ENCODE data around the gene CLIP3.

Gene CLIP3

DNA sequence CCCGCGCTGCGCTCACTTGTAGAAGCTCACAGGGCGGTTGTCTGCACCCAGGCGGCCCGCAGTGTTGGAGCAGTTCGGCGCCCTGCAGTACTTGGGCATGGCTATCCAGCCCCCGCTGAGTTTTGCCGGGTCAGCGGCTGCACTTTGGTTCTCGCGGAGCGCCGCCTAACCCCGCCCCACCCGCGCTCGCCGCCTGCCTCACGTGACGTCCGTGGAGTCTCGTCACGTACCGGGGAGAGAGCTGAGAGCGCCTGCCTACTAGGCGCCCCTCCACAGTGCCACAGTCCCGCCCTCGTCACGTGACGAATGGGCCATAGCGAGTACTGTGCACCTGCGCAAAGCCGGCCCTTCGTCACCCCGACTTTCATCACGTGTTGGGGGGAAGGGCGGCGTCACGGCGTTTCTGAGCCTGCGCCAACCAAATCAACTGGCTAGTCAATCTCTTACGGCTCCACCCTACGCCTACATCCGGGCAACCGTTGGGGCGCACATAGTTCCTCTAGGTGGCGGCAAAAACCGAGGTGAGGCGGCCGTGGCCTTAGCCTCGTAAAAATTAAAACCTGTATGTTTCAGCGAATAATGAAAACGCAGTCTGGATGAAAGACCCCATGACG, 21.6 kb upstream of the CLIP3 start, which contains the start of gene THAP8:
Gene THAP8, minus strand, starts transcription at position 167 of the 614 bp plus-strand sequence. Its CDS starts 68 bp downstream, at position 99.
- no peaks in the 10 kb centered on the region for H3K9me3 ChIP-seq (ENCODE audit: insufficient read depth, low read length)
- H3K4me3 ChIP-seq (ENCODE audit: low read length) = peak within 1 kb of the TSS; percentile 87
- H3K9ac ChIP-seq (ENCODE audit: low read length) = peak within 1 kb of the TSS; percentile 73
- H3K4me2 ChIP-seq (ENCODE audit: low read length) = peak within 1 kb of the TSS; percentile 99
- peak within 1 kb of the TSS; percentile 91 for H2AFZ ChIP-seq (ENCODE audit: low read depth, low read length)
- H3K4me1 ChIP-seq (ENCODE audit: low read length) = peaks cover 8% of the 10 kb centered on the region
- H3K27ac ChIP-seq (ENCODE audit: low read length) = peak within 1 kb of the TSS; percentile 84
- peaks cover 30% of the 10 kb centered on the region for H3K79me2 ChIP-seq (ENCODE audit: low read length)
- no peaks in the 10 kb centered on the region for H3K27me3 ChIP-seq (ENCODE audit: low read depth, low read length)
- H4K20me1 ChIP-seq (ENCODE audit: insufficient read depth, low read length) = no peaks in the 10 kb centered on the region
- TF ChIP-seq, protein P1, sequence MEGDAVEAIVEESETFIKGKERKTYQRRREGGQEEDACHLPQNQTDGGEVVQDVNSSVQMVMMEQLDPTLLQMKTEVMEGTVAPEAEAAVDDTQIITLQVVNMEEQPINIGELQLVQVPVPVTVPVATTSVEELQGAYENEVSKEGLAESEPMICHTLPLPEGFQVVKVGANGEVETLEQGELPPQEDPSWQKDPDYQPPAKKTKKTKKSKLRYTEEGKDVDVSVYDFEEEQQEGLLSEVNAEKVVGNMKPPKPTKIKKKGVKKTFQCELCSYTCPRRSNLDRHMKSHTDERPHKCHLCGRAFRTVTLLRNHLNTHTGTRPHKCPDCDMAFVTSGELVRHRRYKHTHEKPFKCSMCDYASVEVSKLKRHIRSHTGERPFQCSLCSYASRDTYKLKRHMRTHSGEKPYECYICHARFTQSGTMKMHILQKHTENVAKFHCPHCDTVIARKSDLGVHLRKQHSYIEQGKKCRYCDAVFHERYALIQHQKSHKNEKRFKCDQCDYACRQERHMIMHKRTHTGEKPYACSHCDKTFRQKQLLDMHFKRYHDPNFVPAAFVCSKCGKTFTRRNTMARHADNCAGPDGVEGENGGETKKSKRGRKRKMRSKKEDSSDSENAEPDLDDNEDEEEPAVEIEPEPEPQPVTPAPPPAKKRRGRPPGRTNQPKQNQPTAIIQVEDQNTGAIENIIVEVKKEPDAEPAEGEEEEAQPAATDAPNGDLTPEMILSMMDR (IDR thresholded peaks at IDR 0.05; ENCODE audit: low read depth, low read length) = peak; percentile 46
- no peak for TF ChIP-seq EZH2phosphoT487 (IDR thresholded peaks at IDR 0.05; ENCODE audit: low read depth)
- H3K36me3 ChIP-seq (replicated peaks; ENCODE audit: low read depth, low read length) = peaks cover 4% of the 10 kb centered on the region

DNA sequence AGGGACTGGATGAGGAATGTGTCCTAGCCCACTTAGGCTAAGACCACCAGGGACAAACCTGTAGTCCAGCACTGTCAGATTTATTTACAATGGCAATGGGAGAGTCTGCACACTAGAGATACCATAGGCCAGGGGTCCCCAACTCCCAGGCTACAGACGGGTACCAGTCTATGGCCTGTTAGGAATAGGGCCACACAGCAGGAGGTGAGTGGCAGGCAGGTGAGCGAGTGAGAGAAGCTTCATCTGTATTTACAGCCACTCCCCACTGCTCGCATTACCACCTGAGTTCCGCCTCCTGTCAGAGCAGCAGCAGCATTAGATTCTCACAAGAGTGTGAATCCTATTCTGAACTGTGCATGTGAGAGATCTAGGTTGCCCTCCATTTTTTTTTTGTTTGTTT, 19.0 kb upstream of the CLIP3 start:
- no peaks in the 10 kb centered on the region for H4K20me1 ChIP-seq (ENCODE audit: insufficient read depth, low read length)
- H3K4me3 ChIP-seq (ENCODE audit: low read length) = no peak overlapping the region
- no peak overlapping the region for H3K27ac ChIP-seq (ENCODE audit: low read length)
- H3K9ac ChIP-seq (ENCODE audit: low read length) = no peak overlapping the region
- TF ChIP-seq, protein P1 (IDR thresholded peaks at IDR 0.05; ENCODE audit: low read depth, low read length) = no peak
- TF ChIP-seq EZH2phosphoT487 (IDR thresholded peaks at IDR 0.05; ENCODE audit: low read depth) = no peak
- peaks cover 8% of the 10 kb centered on the region for H3K4me1 ChIP-seq (ENCODE audit: low read length)
- no peak overlapping the region for H2AFZ ChIP-seq (ENCODE audit: low read depth, low read length)
- no peaks in the 10 kb centered on the region for H3K36me3 ChIP-seq (replicated peaks; ENCODE audit: low read depth, low read length)
- peaks cover 15% of the 10 kb centered on the region for H3K79me2 ChIP-seq (ENCODE audit: low read length)
- no peaks in the 10 kb centered on the region for H3K27me3 ChIP-seq (ENCODE audit: low read depth, low read length)
- no peak overlapping the region for H3K4me2 ChIP-seq (ENCODE audit: low read length)
- H3K9me3 ChIP-seq (ENCODE audit: insufficient read depth, low read length) = no peaks in the 10 kb centered on the region

GRCh38 chr19:36051236-36051635, 18.6 kb upstream of the CLIP3 start:
- Histone ChIP-seq H3K4me1 (ENCODE audit: low read length) (peaks cover 8% of the 10 kb centered on the region), H2AFZ (ENCODE audit: low read depth, low read length) (no peak overlapping the region), H3K79me2 (ENCODE audit: low read length) (peaks cover 11% of the 10 kb centered on the region), H3K4me2 (ENCODE audit: low read length) (no peak overlapping the region), H3K9ac (ENCODE audit: low read length) (no peak overlapping the region), H3K27me3 (ENCODE audit: low read depth, low read length) (no peaks in the 10 kb centered on the region), H3K36me3 (replicated peaks; ENCODE audit: low read depth, low read length) (no peaks in the 10 kb centered on the region), H3K9me3 (ENCODE audit: insufficient read depth, low read length) (no peaks in the 10 kb centered on the region), H4K20me1 (ENCODE audit: insufficient read depth, low read length) (no peaks in the 10 kb centered on the region), H3K27ac (ENCODE audit: low read length) (no peak overlapping the region), H3K4me3 (ENCODE audit: low read length) (no peak overlapping the region)
- TF ChIP-seq, protein P1 (IDR thresholded peaks at IDR 0.05; ENCODE audit: low read depth, low read length) = peak; percentile 53
- TF ChIP-seq EZH2phosphoT487 (IDR thresholded peaks at IDR 0.05; ENCODE audit: low read depth) = no peak

DNA sequence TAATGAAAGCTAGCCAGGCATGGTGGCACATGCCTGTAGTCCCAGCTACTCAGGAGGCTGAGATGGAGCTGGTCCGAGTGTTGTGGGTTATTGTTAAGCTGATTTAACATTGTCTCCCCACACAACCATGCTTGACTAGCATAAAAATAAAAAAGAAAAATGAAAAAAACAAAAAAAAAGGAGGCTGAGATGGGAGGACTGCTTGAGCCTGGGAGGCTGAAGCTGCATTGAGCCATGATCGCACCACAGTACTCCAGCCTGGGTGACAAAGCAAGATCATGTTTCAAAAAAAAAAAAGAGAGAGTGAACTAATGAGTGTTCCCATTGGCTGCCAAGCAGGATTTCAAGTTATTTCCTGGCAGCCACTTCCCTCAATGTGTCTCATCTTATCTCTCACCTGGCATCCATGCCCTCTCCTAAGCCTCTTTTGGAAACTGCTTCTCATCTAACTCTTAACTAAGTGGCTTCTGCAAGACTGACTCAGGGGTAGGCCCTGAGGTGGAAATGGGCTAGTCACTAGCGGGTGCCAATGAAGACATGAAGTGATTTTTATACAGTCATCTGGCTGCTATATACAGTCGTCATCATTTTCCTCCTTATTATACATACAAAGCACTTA, 16.5 kb upstream of the CLIP3 start:
- Histone ChIP-seq H3K4me3 (ENCODE audit: low read length) (no peak overlapping the region), H2AFZ (ENCODE audit: low read depth, low read length) (no peak overlapping the region), H3K4me2 (ENCODE audit: low read length) (no peak overlapping the region), H3K79me2 (ENCODE audit: low read length) (no peaks in the 10 kb centered on the region), H3K4me1 (ENCODE audit: low read length) (peaks cover 3% of the 10 kb centered on the region; the same call in 1 of the 2 replicates), H4K20me1 (ENCODE audit: insufficient read depth, low read length) (no peaks in the 10 kb centered on the region), H3K9me3 (ENCODE audit: insufficient read depth, low read length) (no peaks in the 10 kb centered on the region), H3K9ac (ENCODE audit: low read length) (no peak overlapping the region), H3K27ac (ENCODE audit: low read length) (no peak overlapping the region), H3K27me3 (ENCODE audit: low read depth, low read length) (no peaks in the 10 kb centered on the region), H3K36me3 (replicated peaks; ENCODE audit: low read depth, low read length) (peaks cover 4% of the 10 kb centered on the region)
- no peak for TF ChIP-seq EZH2phosphoT487 (IDR thresholded peaks at IDR 0.05; ENCODE audit: low read depth)
- TF ChIP-seq, protein P1 (IDR thresholded peaks at IDR 0.05; ENCODE audit: low read depth, low read length) = no peak

Measured in OCI-LY3 (cell line).